COLO829 (cell line): ENCODE measurements around the gene ATP11C.

Experiments used
- DNase-seq: peaks from one replicate; pipeline ENCODE4 v3.0.0; 2012; ENCODE audit warnings: low spot score

Gene ATP11C

GRCh38 chrX:139803224-139803623 is 129.6 kb downstream of the ATP11C start:
- DNase-seq, result no peak

GRCh38 chrX:139802048-139802447 is 130.8 kb downstream of the ATP11C start:
- DNase-seq, result no peak

GRCh38 chrX:139801397-139801813 is 131.4 kb downstream of the ATP11C start:
- DNase-seq, result no peak

GRCh38 chrX:139798701-139799100 is 134.2 kb downstream of the ATP11C start:
- DNase-seq, result no peak

- DNase-seq, result no peak
These were observed 137.7 kb downstream of the ATP11C start for GRCh38 chrX:139795196-139795595.

- DNase-seq, result no peak
These were observed 145.3 kb downstream of the ATP11C start for GRCh38 chrX:139787601-139788000.

GRCh38 chrX:139784807-139785206 is 148.0 kb downstream of the ATP11C start:
- no peak for DNase-seq

GRCh38 chrX:139783959-139784358 is 148.9 kb downstream of the ATP11C start:
- no peak for DNase-seq

GRCh38 chrX:139783030-139783429 is 149.8 kb downstream of the ATP11C start:
- no peak for DNase-seq

GRCh38 chrX:139776599-139776998 is 156.3 kb downstream of the ATP11C start:
- no peak for DNase-seq

GRCh38 chrX:139770366-139770765 is 162.5 kb downstream of the ATP11C start:
- DNase-seq, result no peak

- DNase-seq, result no peak
These were observed 166.3 kb downstream of the ATP11C start for GRCh38 chrX:139766545-139766983.

GRCh38 chrX:139762400-139763183 is 170.3 kb downstream of the ATP11C start:
- DNase-seq, result no peak

GRCh38 chrX:139759637-139760036 is 173.2 kb downstream of the ATP11C start:
- peak; percentile 4 for DNase-seq

GRCh38 chrX:139758809-139759208 is 174.0 kb downstream of the ATP11C start:
- DNase-seq, result no peak

- no peak for DNase-seq
These were observed 174.6 kb downstream of the ATP11C start for GRCh38 chrX:139758250-139758649.

- no peak for DNase-seq
These were observed 181.8 kb downstream of the ATP11C start for GRCh38 chrX:139751053-139751452.

- DNase-seq, result no peak
These were observed 182.5 kb downstream of the ATP11C start for GRCh38 chrX:139750390-139750789.

GRCh38 chrX:139739138-139739537 is 193.7 kb downstream of the ATP11C start:
- no peak for DNase-seq

- DNase-seq, result no peak
These were observed 194.3 kb downstream of the ATP11C start for GRCh38 chrX:139738581-139738980.

- no peak for DNase-seq
These were observed 196.7 kb downstream of the ATP11C start for GRCh38 chrX:139736151-139736550.

GRCh38 chrX:139734996-139735395 is 197.9 kb downstream of the ATP11C start:
- no peak for DNase-seq

GRCh38 chrX:139725720-139726119 is 207.1 kb downstream of the ATP11C start:
- DNase-seq, result no peak

- DNase-seq, result no peak
These were observed 208.2 kb downstream of the ATP11C start for GRCh38 chrX:139724626-139725025.
